B cell (primary cell): ENCODE results near the gene UGT1A9.

ENCODE experiments used
- CTCF ChIP-seq: fragments of 200-600 bp; IDR thresholded peaks from one replicate; pipeline ENCODE4 v1.8.0; 2022; ENCODE audit warnings: antibody characterized with exemption, mild to moderate bottlenecking
- EZH2 ChIP-seq: IDR thresholded peaks from 2 replicates; pipeline ENCODE4 v1.6.1; 2012; ENCODE audit warnings: borderline replicate concordance, low read depth, mild to moderate bottlenecking, moderate library complexity, low read length; ENCODE audit not compliant: insufficient read depth, poor library complexity, severe bottlenecking

- TF ChIP-seq CTCF (no peak), EZH2 (no peak)
These were observed 139.4 kb downstream of the UGT1A9 start for GRCh38 chr2:233811087-233811486.
